Measurements from ENCODE around the gene DPP6.

- no peak for TF ChIP-seq EZH2phosphoT487 (IDR thresholded peaks at IDR 0.05; ENCODE audit: borderline replicate concordance)
- TF ChIP-seq CTCF (conservative IDR thresholded peaks at IDR 0.05; ENCODE audit: low read length): peak; percentile 90
Measured at GRCh38 chr7:154744256-154744860, 692.2 kb downstream of the DPP6 start.

Data from Loucy (cell line).